Activated T-cell treated with anti-CD3 and anti-CD28 coated beads for 24 hours (primary cell): Measurements from ENCODE around the gene MACO1.
"Not testable (repeated sequence)": the region's sequence is repeated elsewhere in the genome, so short reads cannot be mapped to it uniquely, and the experiment has no call there.

Experiments
- DNase-seq: peaks from one replicate; pipeline ENCODE4 v3.0.0-alpha.2; 2020; ENCODE audit warnings: low read depth

Gene MACO1

GRCh38 chr1:25458541-25459298, 28.0 kb downstream of the MACO1 start:
- no peak for DNase-seq

- DNase-seq, result no peak
Measured at GRCh38 chr1:25460020-25460419, 29.3 kb downstream of the MACO1 start.

GRCh38 chr1:25460816-25461215, 30.1 kb downstream of the MACO1 start:
- DNase-seq, result not testable (repeated sequence)

GRCh38 chr1:25461849-25462248, 31.2 kb downstream of the MACO1 start:
- no peak for DNase-seq

- no peak for DNase-seq
Measured at GRCh38 chr1:25462732-25463131, 32.0 kb downstream of the MACO1 start.

- DNase-seq, result no peak
Measured at GRCh38 chr1:25467193-25467592, 36.5 kb downstream of the MACO1 start.

GRCh38 chr1:25467616-25468015, 36.9 kb downstream of the MACO1 start:
- DNase-seq, result no peak

GRCh38 chr1:25468033-25468432, 37.3 kb downstream of the MACO1 start:
- no peak for DNase-seq

GRCh38 chr1:25469177-25469576, 38.5 kb downstream of the MACO1 start:
- no peak for DNase-seq

GRCh38 chr1:25472471-25472870, 41.8 kb downstream of the MACO1 start:
- no peak for DNase-seq

- no peak for DNase-seq
Measured at GRCh38 chr1:25473653-25474225, 43.0 kb downstream of the MACO1 start.

GRCh38 chr1:25474439-25475047, 43.8 kb downstream of the MACO1 start:
- no peak for DNase-seq

- no peak for DNase-seq
Measured at GRCh38 chr1:25476186-25477097, 45.7 kb downstream of the MACO1 start.

GRCh38 chr1:25477448-25478034, 46.8 kb downstream of the MACO1 start:
- no peak for DNase-seq

GRCh38 chr1:25478633-25479032, 47.9 kb downstream of the MACO1 start:
- no peak for DNase-seq

GRCh38 chr1:25481625-25482024, 50.9 kb downstream of the MACO1 start:
- DNase-seq, result no peak

GRCh38 chr1:25482211-25482610, 51.5 kb downstream of the MACO1 start:
- no peak for DNase-seq

- no peak for DNase-seq
Measured at GRCh38 chr1:25484096-25484495, 53.4 kb downstream of the MACO1 start.

GRCh38 chr1:25484533-25484932, 53.8 kb downstream of the MACO1 start:
- no peak for DNase-seq

- DNase-seq, result no peak
Measured at GRCh38 chr1:25485536-25486411, 55.1 kb downstream of the MACO1 start.

- DNase-seq, result no peak
Measured at GRCh38 chr1:25486602-25487001, 55.9 kb downstream of the MACO1 start.
